SJSA1 (cell line): ENCODE data around the gene NDEL1. TPM values are rescaled to one million over a fixed set of nuclear protein-coding genes. Genes with fewer than 3 reads are reported as not detected.

Experiments used
- DNase-seq, 2 experiments: peaks; one replicate each; pipeline ENCODE4 v3.0.0-alpha.2; 2015 to 2020; ENCODE audit warnings: low spot score in 2 of 2, low read depth in 1 of 2
- H3K27ac ChIP-seq: fragments of 250-450 bp; sonication (Bioruptor Pico); 2 replicates; pipeline ENCODE4 v1.5.1; 2020; ENCODE audit warnings: mild to moderate bottlenecking, moderate library complexity
- H3K27me3 ChIP-seq: fragments of 250-450 bp; sonication (Bioruptor Pico); replicated peaks from 2 replicates; pipeline ENCODE4 v1.5.1; 2020; ENCODE audit warnings: mild to moderate bottlenecking, moderate library complexity
- H3K36me3 ChIP-seq: fragments of 250-450 bp; sonication (Bioruptor Pico); 2 replicates; pipeline ENCODE4 v1.5.1; 2020; ENCODE audit warnings: mild to moderate bottlenecking
- H3K4me1 ChIP-seq: fragments of 250-450 bp; sonication (Bioruptor Pico); replicated peaks from 2 replicates; pipeline ENCODE4 v1.6.1; 2021; ENCODE audit warnings: mild to moderate bottlenecking
- H3K4me3 ChIP-seq: fragments of 250-450 bp; sonication (Bioruptor Pico); 2 replicates; pipeline ENCODE4 v1.5.1; 2020; ENCODE audit warnings: mild to moderate bottlenecking
- H3K9me3 ChIP-seq: fragments of 250-450 bp; sonication (Bioruptor Pico); replicated peaks from 2 replicates; pipeline ENCODE4 v1.5.1; 2020; ENCODE audit warnings: mild to moderate bottlenecking
- total RNA-seq: library from RNA; depleted of rRNA; stranded (reverse); fragments of >200 nt; shearing (Covaris generic); gene quantifications from 2 replicates; pipeline ENCODE4 v1.2.3, GENCODE V29; 2014; rRNA removed

NDEL1 gene
- total RNA-seq, 1 experiment from 2014 or later, result 49.7 TPM

DNA sequence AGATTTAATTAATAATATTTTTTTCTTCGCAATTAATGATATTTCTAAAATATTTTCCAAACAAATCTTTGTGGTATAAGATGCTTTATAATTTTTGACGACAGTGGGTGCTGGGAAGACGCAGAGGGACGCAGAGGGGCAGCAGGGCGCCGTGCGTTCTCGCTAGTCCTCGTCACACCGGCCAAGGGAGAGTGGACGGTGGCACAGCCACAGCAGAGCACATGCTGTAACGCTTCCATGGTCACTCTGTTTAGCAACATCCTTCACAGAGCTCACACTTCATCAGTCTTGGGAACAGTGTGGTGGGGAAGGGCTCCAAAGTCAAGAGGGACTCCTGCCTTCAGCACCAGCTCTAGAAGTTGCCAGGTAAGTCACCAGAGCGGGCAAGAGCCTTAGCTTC, 60.4 kb downstream of the NDEL1 start:
- Histone ChIP-seq H3K9me3 (no peaks in the 10 kb centered on the region), H3K4me1 (no peaks in the 10 kb centered on the region), H3K27me3 (no peaks in the 10 kb centered on the region), H3K36me3 (peaks cover 89% of the 10 kb centered on the region), H3K4me3 (no peak overlapping the region), H3K27ac (no peak overlapping the region)
- no peak for DNase-seq

DNA sequence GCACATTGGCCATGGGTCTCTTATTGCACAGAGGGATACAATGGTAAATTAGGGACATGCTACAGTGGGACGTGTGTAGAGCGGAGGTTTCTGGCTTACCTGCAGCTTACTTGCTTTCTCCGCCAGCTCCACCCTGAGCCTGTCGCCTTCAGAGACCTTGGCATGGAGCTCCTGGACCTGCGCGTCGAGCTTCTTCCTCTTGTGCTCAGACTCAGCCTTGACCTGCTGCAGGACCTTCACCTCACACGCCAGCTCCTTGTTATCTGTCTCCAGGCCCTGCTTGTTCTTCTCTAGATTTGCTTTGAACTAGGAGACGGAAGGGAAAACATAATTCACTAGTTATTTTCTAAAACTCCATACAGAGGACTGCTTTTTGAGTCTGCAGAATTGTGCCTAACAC, 63.5 kb downstream of the NDEL1 start:
- Histone ChIP-seq H3K4me3 (no peak overlapping the region), H3K9me3 (no peaks in the 10 kb centered on the region), H3K4me1 (no peaks in the 10 kb centered on the region), H3K27ac (no peak overlapping the region), H3K27me3 (no peaks in the 10 kb centered on the region), H3K36me3 (peaks cover 85% of the 10 kb centered on the region)
- DNase-seq, result no peak

- Histone ChIP-seq H3K9me3 (no peaks in the 10 kb centered on the region), H3K4me3 (no peak overlapping the region), H3K36me3 (peaks cover 85% of the 10 kb centered on the region), H3K27ac (no peak overlapping the region), H3K4me1 (no peaks in the 10 kb centered on the region), H3K27me3 (no peaks in the 10 kb centered on the region)
- DNase-seq, result no peak
Observed at GRCh38 chr17:8499614-8500013, 63.9 kb downstream of the NDEL1 start.

GRCh38 chr17:8500609-8501008, 64.9 kb downstream of the NDEL1 start:
- no peak overlapping the region for H3K4me3 ChIP-seq
- no peaks in the 10 kb centered on the region for H3K4me1 ChIP-seq
- no peak overlapping the region for H3K27ac ChIP-seq
- H3K9me3 ChIP-seq, result no peaks in the 10 kb centered on the region
- no peaks in the 10 kb centered on the region for H3K27me3 ChIP-seq
- peaks cover 85% of the 10 kb centered on the region for H3K36me3 ChIP-seq
- DNase-seq, result no peak

GRCh38 chr17:8502126-8502525, 66.4 kb downstream of the NDEL1 start:
- Histone ChIP-seq H3K4me3 (no peak overlapping the region), H3K4me1 (no peaks in the 10 kb centered on the region), H3K27me3 (no peaks in the 10 kb centered on the region), H3K27ac (no peak overlapping the region), H3K36me3 (peaks cover 89% of the 10 kb centered on the region), H3K9me3 (no peaks in the 10 kb centered on the region)
- DNase-seq, result no peak

DNA sequence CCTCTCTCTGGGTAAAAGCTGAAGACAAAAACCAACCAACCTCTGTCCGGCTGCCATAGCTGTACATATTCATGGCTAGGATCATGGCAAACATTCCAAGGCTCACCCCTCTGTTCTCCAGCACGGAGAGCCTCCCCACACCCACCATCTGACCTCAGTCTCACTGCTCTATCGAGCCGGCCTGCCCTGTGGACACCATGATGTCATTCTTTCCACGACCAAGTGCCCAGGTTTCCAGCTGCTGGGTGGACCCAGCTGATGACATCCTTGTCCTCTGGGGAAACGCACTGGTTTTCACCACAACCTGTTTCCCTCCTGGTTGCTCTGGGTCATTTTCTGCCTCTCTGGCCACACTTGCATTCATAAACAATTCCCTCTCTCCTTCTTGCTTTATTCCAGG, 67.7 kb downstream of the NDEL1 start:
- H3K27ac ChIP-seq, result no peak overlapping the region
- no peaks in the 10 kb centered on the region for H3K27me3 ChIP-seq
- H3K4me1 ChIP-seq, result no peaks in the 10 kb centered on the region
- H3K36me3 ChIP-seq, result peaks cover 94% of the 10 kb centered on the region
- no peak for DNase-seq
- H3K4me3 ChIP-seq, result no peak overlapping the region
- H3K9me3 ChIP-seq, result no peaks in the 10 kb centered on the region

GRCh38 chr17:8503807-8504206, 68.1 kb downstream of the NDEL1 start:
- Histone ChIP-seq H3K4me3 (no peak overlapping the region), H3K4me1 (no peaks in the 10 kb centered on the region), H3K9me3 (no peaks in the 10 kb centered on the region), H3K27me3 (no peaks in the 10 kb centered on the region), H3K36me3 (peaks cover 94% of the 10 kb centered on the region), H3K27ac (no peak overlapping the region)
- no peak for DNase-seq

- H3K9me3 ChIP-seq, result no peaks in the 10 kb centered on the region
- H3K36me3 ChIP-seq, result peaks cover 94% of the 10 kb centered on the region
- H3K4me3 ChIP-seq, result no peak overlapping the region
- no peak for DNase-seq
- no peaks in the 10 kb centered on the region for H3K4me1 ChIP-seq
- H3K27ac ChIP-seq, result no peak overlapping the region
- no peaks in the 10 kb centered on the region for H3K27me3 ChIP-seq
Observed at GRCh38 chr17:8504460-8505207, 69.0 kb downstream of the NDEL1 start.

- H3K27ac ChIP-seq, result no peak overlapping the region
- no peaks in the 10 kb centered on the region for H3K9me3 ChIP-seq
- no peak overlapping the region for H3K4me3 ChIP-seq
- DNase-seq, result no peak
- no peaks in the 10 kb centered on the region for H3K27me3 ChIP-seq
- peaks cover 91% of the 10 kb centered on the region for H3K36me3 ChIP-seq
- no peaks in the 10 kb centered on the region for H3K4me1 ChIP-seq
Observed at GRCh38 chr17:8506145-8506544, 70.5 kb downstream of the NDEL1 start.

GRCh38 chr17:8514801-8515200, 79.1 kb downstream of the NDEL1 start:
- no peak overlapping the region for H3K4me3 ChIP-seq
- no peaks in the 10 kb centered on the region for H3K27me3 ChIP-seq
- no peak for DNase-seq
- peaks cover 92% of the 10 kb centered on the region for H3K36me3 ChIP-seq
- H3K4me1 ChIP-seq, result no peaks in the 10 kb centered on the region
- H3K27ac ChIP-seq, result no peak overlapping the region
- no peaks in the 10 kb centered on the region for H3K9me3 ChIP-seq

Other genes starting within 250 kb of the NDEL1 start
- gene BORCS6, start 245.7 kb upstream of the NDEL1 start, total RNA-seq, result 4.3 and 7.4 TPM in 2 replicates
- gene AURKB, start 225.3 kb upstream of the NDEL1 start, total RNA-seq, result 99.7 and 119 TPM in 2 replicates
- gene CTC1, start 187.8 kb upstream of the NDEL1 start, total RNA-seq, result 0.60 and 1.3 TPM in 2 replicates
- 29.3 and 60.1 TPM in 2 replicates for gene PFAS, start 186.6 kb upstream of the NDEL1 start, total RNA-seq
- 7.6 and 12.7 TPM in 2 replicates for gene RANGRF, start 147.2 kb upstream of the NDEL1 start, total RNA-seq
- gene SLC25A35, start 140.5 kb upstream of the NDEL1 start, total RNA-seq, result 0.74 TPM in 1 of 2 replicates, not detected in the other
- not detected in 2 replicates for gene ARHGEF15, start 125.6 kb upstream of the NDEL1 start, total RNA-seq
- not detected in 2 replicates for gene ODF4, start 96.0 kb upstream of the NDEL1 start, total RNA-seq
- gene RPL26, start 52.7 kb upstream of the NDEL1 start, total RNA-seq, result 2,200 and 2,622 TPM in 2 replicates
- not detected in 2 replicates for gene RNF222, start 38.1 kb upstream of the NDEL1 start, total RNA-seq
- 122 and 150 TPM in 2 replicates for gene MYH10, start 194.8 kb downstream of the NDEL1 start, total RNA-seq